Subcutaneous abdominal adipose tissue (tissue), 5 donors: ENCODE measurements around the gene AUP1.
A peak's percentile ranks its signal among the peaks of the same experiment; 100 is the strongest.

Experiments used
- H3K27ac ChIP-seq: one replicate; pipeline ENCODE4 v1.7.0; 2013; ENCODE audit warnings: low read depth, mild to moderate bottlenecking, inconsistent platforms, low read length, moderate library complexity
- H3K27me3 ChIP-seq, 5 donors: one replicate each; pipeline ENCODE4 v1.7.0; 2013; ENCODE audit warnings: low read length in 5 of 5, inconsistent platforms in 1 of 5; ENCODE audit not compliant: control insufficient read depth in 5 of 5, insufficient read depth in 4 of 5
- H3K36me3 ChIP-seq, 5 donors: one replicate each; pipeline ENCODE4 v1.7.0; 2013; ENCODE audit warnings: low read length in 5 of 5; ENCODE audit not compliant: control insufficient read depth in 5 of 5, insufficient read depth in 5 of 5
- H3K4me1 ChIP-seq, 5 donors: one replicate each; pipeline ENCODE4 v1.7.0; 2013; ENCODE audit warnings: low read length in 5 of 5, mild to moderate bottlenecking in 3 of 5, moderate library complexity in 1 of 5; ENCODE audit not compliant: control insufficient read depth in 5 of 5, insufficient read depth in 5 of 5
- H3K4me3 ChIP-seq, 5 donors: one replicate each; pipeline ENCODE4 v1.7.0; 2013; ENCODE audit warnings: low read length in 5 of 5, low read depth in 1 of 5
- H3K9ac ChIP-seq, 5 donors: one replicate each; pipeline ENCODE4 v1.7.0; 2013; ENCODE audit warnings: low read length in 5 of 5, mild to moderate bottlenecking in 4 of 5, moderate library complexity in 3 of 5
- H3K9me3 ChIP-seq, 5 donors: one replicate each; pipeline ENCODE4 v1.7.0; 2013; ENCODE audit warnings: low read length in 5 of 5; ENCODE audit not compliant: control insufficient read depth in 5 of 5
- donor health status: healthy.
- donor health status: healthy.
- donor health status: healthy.
- donor health status: healthy.
- donor health status: healthy.

The AUP1 gene

DNA sequence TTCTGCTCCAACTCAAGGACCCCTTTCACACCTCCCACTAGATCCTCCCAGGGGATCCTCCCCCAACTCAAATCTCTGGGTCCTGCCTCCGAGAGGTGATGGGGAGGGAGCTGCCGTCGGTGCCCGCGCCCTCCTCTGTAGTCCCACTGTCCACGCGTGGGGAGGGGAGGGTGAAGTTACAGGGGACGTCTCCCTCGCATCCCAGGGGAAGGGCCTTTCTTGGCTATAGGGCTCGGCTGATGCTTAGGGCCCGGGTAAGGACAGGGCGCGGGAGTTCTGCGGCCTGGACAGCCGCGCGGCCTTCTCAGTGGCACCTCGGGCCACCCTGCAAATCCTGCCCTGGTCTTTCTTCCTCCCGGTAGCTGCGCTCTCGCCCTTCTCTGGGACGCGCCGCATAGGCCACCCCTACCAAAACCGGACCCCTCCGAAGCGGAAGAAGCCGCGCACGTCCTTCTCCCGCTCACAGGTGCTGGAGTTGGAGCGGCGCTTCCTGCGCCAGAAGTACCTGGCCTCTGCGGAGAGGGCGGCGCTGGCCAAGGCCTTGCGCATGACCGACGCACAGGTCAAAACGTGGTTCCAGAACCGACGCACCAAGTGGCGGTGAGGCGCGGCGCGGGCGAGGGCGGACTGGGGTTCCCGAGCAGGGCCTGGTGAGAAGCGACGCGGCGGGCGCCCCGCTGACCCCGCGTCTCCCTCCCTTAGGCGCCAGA is 14.1 kb downstream of the AUP1 start:
- peaks cover 63 to 91% (median 77%) of the 10 kb centered on the region in 5 donors for H3K27me3 ChIP-seq
- no peaks in the 10 kb centered on the region for H3K36me3 ChIP-seq
- H3K9ac ChIP-seq: no peak overlapping the region
- peak overlapping the region in 3 of 5 donors; percentile 45 to 65 (median 52) for H3K4me3 ChIP-seq
- peaks cover 0 to 29% (median 24%) of the 10 kb centered on the region in 5 donors for H3K4me1 ChIP-seq
- H3K9me3 ChIP-seq: no peaks in the 10 kb centered on the region
- H3K27ac ChIP-seq: no peak overlapping the region

DNA sequence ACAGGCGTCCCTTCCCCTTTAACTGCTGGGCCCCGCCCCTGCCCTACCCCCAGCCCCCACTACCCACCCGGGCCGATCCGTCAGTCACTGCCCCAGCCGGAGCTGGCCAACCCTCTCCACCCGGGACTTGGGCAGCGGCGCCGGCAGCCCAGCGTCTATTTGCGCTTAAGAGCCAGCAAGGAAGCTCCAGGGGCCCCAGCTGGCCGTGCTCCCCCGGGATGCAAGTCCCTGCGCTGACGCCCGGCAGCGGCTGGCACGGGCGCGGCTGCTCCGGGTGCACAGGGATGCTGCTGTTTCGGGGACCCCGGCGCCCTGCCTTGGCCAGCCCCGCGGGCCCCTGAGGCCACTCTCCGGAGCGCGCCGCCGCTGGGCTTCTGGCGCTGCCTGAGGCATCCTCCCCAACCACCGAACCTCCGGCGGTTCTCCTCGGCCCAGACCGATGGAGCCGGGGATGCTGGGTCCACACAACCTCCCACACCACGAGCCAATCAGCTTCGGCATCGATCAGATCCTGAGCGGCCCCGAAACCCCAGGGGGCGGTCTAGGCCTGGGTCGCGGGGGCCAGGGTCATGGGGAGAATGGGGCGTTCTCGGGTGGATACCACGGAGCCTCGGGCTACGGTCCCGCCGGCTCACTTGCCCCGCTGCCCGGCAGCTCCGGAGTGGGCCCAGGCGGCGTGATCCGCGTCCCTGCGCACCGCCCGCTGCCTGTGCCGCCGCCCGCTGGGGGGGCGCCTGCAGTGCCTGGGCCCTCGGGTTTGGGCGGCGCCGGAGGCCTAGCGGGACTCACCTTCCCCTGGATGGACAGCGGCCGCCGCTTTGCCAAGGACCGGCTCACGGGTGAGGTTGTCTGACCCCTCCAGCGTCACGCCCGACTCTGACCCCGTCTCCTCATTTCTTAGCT is 14.9 kb downstream of the AUP1 start, which contains the start of gene TLX2:
Gene TLX2 (plus strand): TSS at position 83 of the 903 bp plus-strand sequence. CDS start 357 bp downstream, at position 440.
- Histone ChIP-seq H3K9me3 (no peaks in the 10 kb centered on the region), H3K4me1 (peaks cover 0 to 29% (median 24%) of the 10 kb centered on the region in 5 donors), H3K4me3 (no peak within 1 kb of the TSS), H3K27ac (no peak within 1 kb of the TSS), H3K36me3 (no peaks in the 10 kb centered on the region), H3K27me3 (peaks cover 64 to 89% (median 75%) of the 10 kb centered on the region in 5 donors), H3K9ac (no peak within 1 kb of the TSS)

DNA sequence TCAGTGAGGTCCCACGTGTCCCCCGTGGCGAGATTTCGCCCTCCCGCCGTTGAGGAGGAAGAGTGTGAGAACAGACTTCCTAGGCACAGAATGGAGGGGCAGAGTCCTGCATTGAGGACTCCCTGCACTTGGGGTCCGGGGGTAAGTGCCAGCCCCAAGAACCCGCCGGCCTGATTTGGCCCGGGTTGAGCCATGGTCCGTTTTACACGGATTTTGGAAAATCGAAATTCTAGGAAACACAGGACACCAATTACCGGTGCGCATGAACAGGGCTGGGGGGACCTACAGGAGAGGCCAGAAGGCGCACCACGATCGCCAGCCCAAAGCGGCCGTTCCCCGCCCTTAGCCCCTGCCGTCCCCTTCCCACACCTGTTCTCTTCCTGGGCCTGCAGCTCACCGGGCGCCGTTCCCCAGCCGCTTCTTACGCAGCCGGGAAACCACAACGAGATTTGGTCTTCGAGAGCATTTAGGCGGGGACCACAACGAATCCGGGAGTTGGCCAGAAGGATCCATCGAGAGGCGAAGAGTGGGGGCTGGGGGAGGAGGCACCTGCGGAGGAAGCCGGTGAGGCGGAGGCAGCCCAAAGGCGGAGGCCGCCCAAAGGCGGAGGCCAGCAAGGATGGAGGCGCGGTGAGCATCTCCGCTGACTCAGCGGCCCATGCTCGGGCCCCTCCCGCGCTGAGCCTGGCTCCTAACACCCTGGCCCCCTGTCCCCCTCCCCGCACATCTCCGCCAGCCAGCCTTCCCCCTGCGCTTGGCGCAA is 15.7 kb downstream of the AUP1 start:
- H3K4me3 ChIP-seq: no peak overlapping the region
- H3K27ac ChIP-seq: no peak overlapping the region
- peaks cover 0 to 29% (median 24%) of the 10 kb centered on the region in 5 donors for H3K4me1 ChIP-seq
- H3K27me3 ChIP-seq: peaks cover 61 to 81% (median 70%) of the 10 kb centered on the region in 5 donors
- H3K9ac ChIP-seq: no peak overlapping the region
- no peaks in the 10 kb centered on the region for H3K9me3 ChIP-seq
- no peaks in the 10 kb centered on the region for H3K36me3 ChIP-seq

DNA sequence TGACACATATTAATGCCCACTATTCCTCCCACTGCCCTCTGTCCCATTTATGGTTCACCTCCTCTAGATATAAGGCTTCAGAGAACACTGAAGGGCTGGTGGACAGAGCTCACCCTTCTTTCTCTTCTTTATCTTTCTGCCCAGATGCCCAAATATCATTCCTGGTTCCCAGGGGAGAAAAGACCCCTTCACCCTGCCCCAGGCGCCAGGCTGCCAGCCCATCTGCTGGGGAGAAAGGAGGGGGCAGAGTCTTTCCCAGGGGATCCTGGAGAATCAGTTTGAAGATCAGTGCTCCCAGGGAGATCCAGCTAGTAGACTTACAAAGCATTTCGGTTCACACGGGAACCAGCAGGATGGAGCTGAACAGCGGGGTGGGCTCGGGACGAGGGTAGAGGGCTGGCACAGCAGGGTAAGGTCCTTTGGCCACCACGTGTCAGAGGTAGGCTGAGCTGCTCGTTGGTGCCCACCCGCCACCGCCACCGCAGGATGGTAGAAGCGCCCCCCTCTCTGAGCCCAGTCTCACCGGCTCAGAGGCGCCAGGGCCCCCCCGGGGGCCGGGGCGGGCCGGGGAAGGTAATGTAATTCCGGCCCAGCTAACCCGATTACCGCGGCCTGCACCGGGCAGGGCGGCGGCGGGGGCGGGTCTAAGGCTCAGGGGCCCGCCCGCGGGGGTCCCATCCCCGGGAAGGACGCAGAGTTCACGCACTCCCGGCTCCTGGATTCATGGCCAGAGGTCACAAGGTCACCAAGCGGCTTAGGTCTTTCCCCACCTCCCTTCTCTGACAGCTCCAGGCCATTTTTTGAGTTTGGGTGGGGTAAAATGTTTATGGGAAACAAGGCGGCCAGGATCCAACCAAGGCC is 16.5 kb downstream of the AUP1 start:
- Histone ChIP-seq H3K36me3 (no peaks in the 10 kb centered on the region), H3K4me1 (peaks cover 0 to 34% (median 29%) of the 10 kb centered on the region in 5 donors), H3K9me3 (no peaks in the 10 kb centered on the region), H3K4me3 (no peak overlapping the region), H3K27me3 (peaks cover 54 to 73% (median 62%) of the 10 kb centered on the region in 5 donors), H3K27ac (no peak overlapping the region), H3K9ac (no peak overlapping the region)

DNA sequence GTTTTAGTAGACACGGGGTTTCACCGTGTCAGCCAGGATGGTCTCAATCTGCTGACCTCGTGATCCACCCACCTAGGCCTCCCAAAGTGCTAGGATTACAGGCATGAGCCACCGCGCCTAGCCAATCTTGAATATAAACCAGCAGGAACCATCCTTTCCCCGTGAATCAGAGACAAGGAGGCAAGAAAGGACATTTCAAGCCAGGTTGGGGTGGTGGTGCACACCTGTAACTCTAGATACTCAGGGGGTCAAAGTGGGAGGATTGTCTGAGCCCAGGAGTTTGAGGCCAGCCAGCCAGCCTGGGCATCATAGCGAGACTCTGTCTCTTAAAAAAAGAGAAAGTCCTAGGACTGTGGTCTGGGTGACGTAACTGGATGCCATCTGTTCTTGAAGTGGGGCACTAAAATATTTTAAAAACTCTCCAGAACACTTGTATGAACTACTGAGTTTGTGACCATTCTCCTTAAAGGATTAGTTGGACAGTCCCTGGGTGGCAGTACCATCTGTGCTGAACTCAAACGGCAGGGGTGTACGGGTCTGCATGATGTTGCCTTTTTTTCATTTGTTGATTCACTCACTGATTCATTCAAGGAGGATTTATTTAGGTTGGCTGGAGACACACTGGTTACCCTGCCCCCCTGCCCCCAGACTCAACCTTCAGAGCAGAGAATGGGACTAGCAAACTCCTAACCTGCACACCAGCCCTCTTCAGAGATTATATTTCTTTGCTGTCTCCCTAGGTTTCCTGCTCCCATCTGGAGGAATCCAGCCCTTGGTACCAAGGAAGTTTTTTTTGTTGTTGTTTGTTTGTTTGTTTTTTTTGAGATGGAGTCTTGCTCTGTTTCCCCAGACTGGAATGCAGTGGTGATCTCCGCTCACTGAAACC is 18.2 kb downstream of the AUP1 start:
- no peak overlapping the region for H3K9ac ChIP-seq
- no peak overlapping the region for H3K4me3 ChIP-seq
- peaks cover 2 to 43% (median 36%) of the 10 kb centered on the region in 5 donors for H3K4me1 ChIP-seq
- no peaks in the 10 kb centered on the region for H3K36me3 ChIP-seq
- no peaks in the 10 kb centered on the region for H3K9me3 ChIP-seq
- no peak overlapping the region for H3K27ac ChIP-seq
- peaks cover 44 to 59% (median 49%) of the 10 kb centered on the region in 5 donors for H3K27me3 ChIP-seq

DNA sequence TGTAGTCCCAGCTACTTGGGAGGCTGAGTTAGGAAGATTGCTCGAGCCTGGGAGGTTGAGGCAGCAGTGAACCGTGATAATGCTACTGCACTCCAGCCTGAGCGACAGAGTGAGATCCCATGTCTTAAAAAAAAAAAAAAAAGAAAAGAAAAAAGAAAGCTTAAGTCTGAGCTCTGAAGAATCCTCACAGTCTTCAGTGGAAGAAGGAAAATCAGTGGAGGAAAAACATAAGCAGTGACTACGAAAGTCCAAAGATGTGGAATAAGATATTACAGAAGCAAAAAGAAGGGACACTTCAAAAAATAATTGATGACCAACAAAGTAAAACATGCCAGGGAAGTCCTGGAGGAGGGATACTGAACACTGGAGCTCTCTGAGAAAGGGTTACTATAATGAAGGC is 19.2 kb downstream of the AUP1 start:
- Histone ChIP-seq H3K27me3 (peaks cover 33 to 49% (median 42%) of the 10 kb centered on the region in 5 donors), H3K9me3 (no peaks in the 10 kb centered on the region), H3K9ac (no peak overlapping the region), H3K27ac (no peak overlapping the region), H3K36me3 (peaks cover 0 to 8% (median 7%) of the 10 kb centered on the region in 5 donors), H3K4me3 (no peak overlapping the region), H3K4me1 (peaks cover 5 to 42% (median 35%) of the 10 kb centered on the region in 5 donors)

DNA sequence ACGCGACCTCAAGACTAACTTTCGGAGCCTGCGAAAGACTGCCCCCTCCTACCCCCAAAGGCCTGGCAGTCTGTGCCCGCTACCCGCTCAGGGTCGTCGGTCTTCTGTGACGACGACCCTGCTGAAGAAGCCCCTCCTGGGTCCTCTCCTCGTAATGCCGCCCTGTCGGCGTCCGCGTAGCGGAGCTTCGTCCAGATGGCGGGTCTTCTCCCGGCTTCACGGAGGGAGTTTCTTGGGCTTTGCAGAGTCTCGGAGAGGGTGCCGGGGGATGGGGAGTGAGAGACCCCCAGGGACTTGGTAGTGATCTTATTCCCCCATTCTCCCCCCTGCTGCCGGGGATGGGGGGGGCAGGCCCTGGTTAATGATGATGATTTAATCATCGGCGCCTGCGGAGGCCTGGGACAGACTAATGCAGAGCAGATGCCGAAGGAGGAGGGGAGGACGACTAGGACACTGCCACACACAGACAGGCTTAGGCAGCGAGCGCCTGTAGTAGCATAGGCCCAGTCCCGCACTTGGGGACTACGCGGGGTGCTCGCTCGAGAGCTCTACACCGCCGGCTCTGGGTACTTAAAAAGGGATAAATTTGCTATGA is 21.5 kb downstream of the AUP1 start:
- H3K4me3 ChIP-seq: peak overlapping the region; percentile 82 to 100 (median 99)
- H3K4me1 ChIP-seq: peaks cover 6 to 48% (median 47%) of the 10 kb centered on the region in 5 donors
- H3K27ac ChIP-seq: peak overlapping the region; percentile 94
- peaks cover 0 to 14% (median 11%) of the 10 kb centered on the region in 5 donors for H3K36me3 ChIP-seq
- H3K9ac ChIP-seq: peak overlapping the region in 4 of 5 donors; percentile 83 to 96 (median 94)
- peaks cover 12 to 27% (median 22%) of the 10 kb centered on the region in 5 donors for H3K27me3 ChIP-seq
- no peaks in the 10 kb centered on the region for H3K9me3 ChIP-seq

DNA sequence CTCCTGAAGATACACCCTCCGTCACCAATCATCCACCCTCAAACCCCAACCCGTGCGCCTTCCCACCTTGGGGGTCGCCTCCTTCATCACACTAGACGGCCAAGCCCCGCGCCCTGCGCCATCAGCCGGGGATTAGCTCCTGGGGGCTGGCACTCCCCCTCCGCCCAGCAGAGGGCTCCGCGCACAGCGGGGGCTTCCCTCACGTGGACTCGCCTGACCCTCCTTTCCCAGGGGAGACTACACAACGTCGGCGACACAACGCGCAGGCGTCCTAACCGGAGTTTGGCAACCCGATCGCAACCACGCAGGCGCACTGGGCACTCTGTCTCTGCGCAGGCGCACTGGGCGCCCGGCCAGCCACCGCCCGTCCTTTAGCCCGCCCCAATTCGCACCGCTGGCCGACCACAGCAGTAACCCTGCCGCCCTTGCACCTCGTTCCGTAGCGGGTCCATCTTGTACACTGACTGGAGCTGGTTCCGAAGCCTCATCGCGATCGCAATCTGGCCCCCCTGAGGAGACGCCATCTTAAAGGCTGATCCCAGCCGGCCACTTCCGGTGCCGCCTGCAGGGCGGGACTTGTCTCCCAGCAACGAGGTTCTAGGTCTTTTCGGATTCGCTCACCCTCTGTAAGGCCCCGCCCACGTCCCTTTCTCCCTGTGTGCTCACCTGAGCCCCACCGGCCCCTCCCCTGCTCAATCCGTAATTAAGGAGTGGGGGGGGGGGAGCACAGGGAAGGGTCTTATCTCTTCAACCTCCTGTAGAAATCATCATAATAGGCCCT is 22.2 kb downstream of the AUP1 start, which contains the start of gene PCGF1:
Gene PCGF1 (minus strand): TSS at position 551 of the 781 bp plus-strand sequence. CDS start 27 bp downstream, at position 524.
- peaks cover 6 to 22% (median 17%) of the 10 kb centered on the region in 5 donors for H3K27me3 ChIP-seq
- peak within 1 kb of the TSS; percentile 82 to 100 (median 99) for H3K4me3 ChIP-seq
- H3K36me3 ChIP-seq: peaks cover 0 to 14% (median 11%) of the 10 kb centered on the region in 5 donors
- H3K9ac ChIP-seq: peak within 1 kb of the TSS; percentile 83 to 96 (median 94)
- H3K4me1 ChIP-seq: peaks cover 6 to 55% (median 53%) of the 10 kb centered on the region in 5 donors
- peak within 1 kb of the TSS; percentile 94 for H3K27ac ChIP-seq
- no peaks in the 10 kb centered on the region for H3K9me3 ChIP-seq
